HFFc6 (cell line): ENCODE data around the gene ATP1B4. TPM values are rescaled to one million over a fixed set of nuclear protein-coding genes. Genes with fewer than 3 reads are reported as not detected.
"Not testable (repeated sequence)": the region's sequence is repeated elsewhere in the genome, so short reads cannot be mapped to it uniquely, and the experiment has no call there.

Experiments
- DNase-seq: peaks from one replicate; pipeline ENCODE4 v3.0.0-alpha.2; 2018
- H3K27ac Mint-ChIP-seq: 2 replicates; pipeline ENCODE4 v1.8.0; 2020; ENCODE audit warnings: mild to moderate bottlenecking, mixed read lengths
- H3K27me3 Mint-ChIP-seq: 2 replicates; pipeline ENCODE4 v1.8.0; 2021; ENCODE audit warnings: mild to moderate bottlenecking, moderate library complexity, mixed read lengths; ENCODE audit not compliant: insufficient read depth
- H3K36me3 Mint-ChIP-seq: 2 replicates; pipeline ENCODE4 v1.8.0; 2021; ENCODE audit warnings: low read depth, mixed read lengths
- H3K4me1 Mint-ChIP-seq: 2 replicates; pipeline ENCODE4 v1.8.0; 2020; ENCODE audit warnings: low read depth, mixed read lengths
- H3K4me3 Mint-ChIP-seq: 2 replicates; pipeline ENCODE4 v1.8.0; 2020; ENCODE audit warnings: mild to moderate bottlenecking, moderate library complexity, mixed read lengths
- H3K9me3 Mint-ChIP-seq: 2 replicates; pipeline ENCODE4 v1.8.0; 2020; ENCODE audit warnings: mild to moderate bottlenecking, mixed read lengths
- total RNA-seq, 6 experiments: library from RNA; stranded (reverse); fragmentation: NEBNext Ultra II Directional; extraction: Animal tissue kit (Norgen Biotek cat#: 25700); gene quantifications; 2 replicates in 1 of 6; 3 replicates in 5 of 6; pipeline ENCODE4 v1.2.3, GENCODE V29; 2021
- TF ChIP-seq, protein P1 (sequence below): fragments of 200-600 bp; sonication (generic); IDR thresholded peaks from 2 replicates; pipeline ENCODE4 v1.5.0; 2021; ENCODE audit warnings: antibody characterized with exemption, mild to moderate bottlenecking

Gene ATP1B4
- total RNA-seq, 6 experiments from 2014 or later, result not detected

- no peaks in the 10 kb centered on the region for H3K9me3 Mint-ChIP-seq
- TF ChIP-seq, protein P1, sequence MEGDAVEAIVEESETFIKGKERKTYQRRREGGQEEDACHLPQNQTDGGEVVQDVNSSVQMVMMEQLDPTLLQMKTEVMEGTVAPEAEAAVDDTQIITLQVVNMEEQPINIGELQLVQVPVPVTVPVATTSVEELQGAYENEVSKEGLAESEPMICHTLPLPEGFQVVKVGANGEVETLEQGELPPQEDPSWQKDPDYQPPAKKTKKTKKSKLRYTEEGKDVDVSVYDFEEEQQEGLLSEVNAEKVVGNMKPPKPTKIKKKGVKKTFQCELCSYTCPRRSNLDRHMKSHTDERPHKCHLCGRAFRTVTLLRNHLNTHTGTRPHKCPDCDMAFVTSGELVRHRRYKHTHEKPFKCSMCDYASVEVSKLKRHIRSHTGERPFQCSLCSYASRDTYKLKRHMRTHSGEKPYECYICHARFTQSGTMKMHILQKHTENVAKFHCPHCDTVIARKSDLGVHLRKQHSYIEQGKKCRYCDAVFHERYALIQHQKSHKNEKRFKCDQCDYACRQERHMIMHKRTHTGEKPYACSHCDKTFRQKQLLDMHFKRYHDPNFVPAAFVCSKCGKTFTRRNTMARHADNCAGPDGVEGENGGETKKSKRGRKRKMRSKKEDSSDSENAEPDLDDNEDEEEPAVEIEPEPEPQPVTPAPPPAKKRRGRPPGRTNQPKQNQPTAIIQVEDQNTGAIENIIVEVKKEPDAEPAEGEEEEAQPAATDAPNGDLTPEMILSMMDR, result no peak
- H3K4me1 Mint-ChIP-seq, result no peaks in the 10 kb centered on the region
- DNase-seq, result no peak
- H3K36me3 Mint-ChIP-seq, result no peaks in the 10 kb centered on the region
- no peak overlapping the region for H3K27ac Mint-ChIP-seq
- peaks cover 1% of the 10 kb centered on the region; the same call in 1 of the 2 replicates for H3K27me3 Mint-ChIP-seq
- H3K4me3 Mint-ChIP-seq, result no peak overlapping the region
These were observed 30.8 kb upstream of the ATP1B4 start for GRCh38 chrX:120331116-120331515.

- Mint-ChIP-seq H3K27ac (no peak overlapping the region), H3K4me1 (no peaks in the 10 kb centered on the region), H3K36me3 (no peaks in the 10 kb centered on the region), H3K27me3 (peaks cover 1% of the 10 kb centered on the region; the same call in 1 of the 2 replicates), H3K9me3 (no peaks in the 10 kb centered on the region), H3K4me3 (no peak overlapping the region)
- DNase-seq, result no peak
- TF ChIP-seq, protein P1, result no peak
These were observed 29.5 kb upstream of the ATP1B4 start for GRCh38 chrX:120332394-120332793.

DNA sequence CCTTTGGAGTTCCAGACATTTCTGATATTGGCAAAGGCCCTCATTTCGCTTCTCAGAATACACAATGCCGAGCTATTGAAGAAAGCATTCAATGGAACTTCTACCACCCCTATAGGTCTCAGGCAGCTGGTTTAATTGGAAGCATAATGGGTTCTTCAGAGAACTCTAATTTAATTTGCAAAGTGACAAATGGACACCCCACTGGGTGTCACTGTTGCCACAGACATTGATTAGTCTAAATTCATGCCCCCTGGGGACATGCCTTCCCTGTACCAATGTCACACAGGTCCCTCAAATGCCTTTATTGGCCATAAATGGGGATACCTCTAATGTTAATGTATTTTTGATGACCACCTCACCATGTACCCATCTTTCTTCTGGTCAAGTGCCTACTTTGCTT is 27.7 kb upstream of the ATP1B4 start:
- Mint-ChIP-seq H3K36me3 (no peaks in the 10 kb centered on the region), H3K4me1 (no peaks in the 10 kb centered on the region), H3K9me3 (no peaks in the 10 kb centered on the region), H3K27me3 (peaks cover 1% of the 10 kb centered on the region; the same call in 1 of the 2 replicates), H3K4me3 (no peak overlapping the region), H3K27ac (no peak overlapping the region)
- DNase-seq, result no peak
- TF ChIP-seq, protein P1, result no peak

DNA sequence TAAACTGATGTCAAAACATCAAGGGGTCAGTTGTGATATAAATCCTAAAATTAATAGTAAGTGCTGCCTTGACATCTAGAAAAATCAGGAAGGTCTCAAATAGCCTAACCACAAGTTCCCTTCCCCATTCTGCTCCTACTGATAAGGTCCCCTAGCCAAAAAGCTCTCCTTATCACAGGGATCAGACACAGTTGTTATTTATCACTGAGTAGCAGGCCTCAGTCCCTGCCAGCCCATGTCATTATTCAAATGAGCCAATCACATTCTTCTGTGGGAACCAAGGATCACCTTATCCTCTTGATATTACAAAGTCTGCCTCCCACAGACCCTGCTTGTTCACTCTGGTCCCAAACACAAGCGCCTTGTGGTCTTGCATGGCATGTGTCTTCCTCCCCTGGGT is 27.3 kb upstream of the ATP1B4 start:
- TF ChIP-seq, protein P1, result no peak
- no peaks in the 10 kb centered on the region for H3K9me3 Mint-ChIP-seq
- no peaks in the 10 kb centered on the region for H3K4me1 Mint-ChIP-seq
- H3K27me3 Mint-ChIP-seq, result peaks cover 1% of the 10 kb centered on the region; the same call in 1 of the 2 replicates
- no peak for DNase-seq
- no peaks in the 10 kb centered on the region for H3K36me3 Mint-ChIP-seq
- H3K4me3 Mint-ChIP-seq, result no peak overlapping the region
- H3K27ac Mint-ChIP-seq, result no peak overlapping the region

- Mint-ChIP-seq H3K27ac (no peak overlapping the region), H3K9me3 (no peaks in the 10 kb centered on the region), H3K4me1 (no peaks in the 10 kb centered on the region), H3K36me3 (no peaks in the 10 kb centered on the region), H3K4me3 (no peak overlapping the region), H3K27me3 (peaks cover 1% of the 10 kb centered on the region; the same call in 1 of the 2 replicates)
- TF ChIP-seq, protein P1, result no peak
- DNase-seq, result no peak
These were observed 26.6 kb upstream of the ATP1B4 start for GRCh38 chrX:120335289-120335688.

- no peak for DNase-seq
- no peak overlapping the region for H3K27ac Mint-ChIP-seq
- H3K27me3 Mint-ChIP-seq, result peaks cover 1% of the 10 kb centered on the region; the same call in 1 of the 2 replicates
- no peak overlapping the region for H3K4me3 Mint-ChIP-seq
- H3K4me1 Mint-ChIP-seq, result no peaks in the 10 kb centered on the region
- TF ChIP-seq, protein P1, result no peak
- H3K36me3 Mint-ChIP-seq, result no peaks in the 10 kb centered on the region
- no peaks in the 10 kb centered on the region for H3K9me3 Mint-ChIP-seq
These were observed 25.0 kb upstream of the ATP1B4 start for GRCh38 chrX:120336899-120337298.

DNA sequence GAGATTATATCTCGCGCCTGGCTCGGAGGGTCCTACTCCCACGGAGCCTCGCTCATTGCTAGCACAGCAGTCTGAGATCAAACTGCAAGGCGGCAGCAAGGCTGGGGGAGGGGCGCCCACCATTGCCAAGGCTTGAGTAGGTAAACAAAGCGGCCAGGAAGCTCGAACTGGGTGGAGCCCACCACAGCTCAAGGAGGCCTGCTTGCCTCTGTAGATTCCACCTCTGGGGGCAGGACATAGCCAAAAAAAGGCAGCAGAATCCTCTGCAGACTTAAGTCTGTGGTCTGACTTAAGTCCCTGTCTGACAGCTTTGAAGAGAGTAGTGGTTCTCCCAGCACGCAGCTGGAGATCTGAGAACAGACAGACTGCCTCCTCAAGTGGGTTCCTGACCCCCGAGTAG is 17.3 kb upstream of the ATP1B4 start:
- not testable (repeated sequence) for H3K4me1 Mint-ChIP-seq, H3K9me3 Mint-ChIP-seq, H3K27me3 Mint-ChIP-seq, H3K36me3 Mint-ChIP-seq, DNase-seq, H3K27ac Mint-ChIP-seq, H3K4me3 Mint-ChIP-seq
